T-helper 22 cell (primary cell): ENCODE measurements around the gene SEZ6L.

Source experiments
- DNase-seq: peaks from one replicate; pipeline ENCODE4 v3.0.0-alpha.2; 2020; ENCODE audit warnings: low read depth

SEZ6L gene

GRCh38 chr22:26336773-26337172, 167.5 kb downstream of the SEZ6L start:
- no peak for DNase-seq

- no peak for DNase-seq
Measured at GRCh38 chr22:26339755-26340154, 170.5 kb downstream of the SEZ6L start.

- no peak for DNase-seq
Measured at GRCh38 chr22:26342745-26343410, 173.6 kb downstream of the SEZ6L start.

- DNase-seq: no peak
Measured at GRCh38 chr22:26345496-26345895, 176.2 kb downstream of the SEZ6L start.

- no peak for DNase-seq
Measured at GRCh38 chr22:26348810-26349526, 179.7 kb downstream of the SEZ6L start.

GRCh38 chr22:26354707-26355106, 185.4 kb downstream of the SEZ6L start:
- DNase-seq: no peak

- DNase-seq: no peak
Measured at GRCh38 chr22:26357281-26357680, 188.0 kb downstream of the SEZ6L start.

- no peak for DNase-seq
Measured at GRCh38 chr22:26357813-26358212, 188.6 kb downstream of the SEZ6L start.

GRCh38 chr22:26359156-26359555, 189.9 kb downstream of the SEZ6L start:
- no peak for DNase-seq

- peak; percentile 23 for DNase-seq
Measured at GRCh38 chr22:26360169-26360885, 191.1 kb downstream of the SEZ6L start.

GRCh38 chr22:26362471-26362870, 193.2 kb downstream of the SEZ6L start:
- DNase-seq: no peak

GRCh38 chr22:26364066-26365015, 195.1 kb downstream of the SEZ6L start:
- peak; percentile 7 for DNase-seq

GRCh38 chr22:26367402-26368245, 198.4 kb downstream of the SEZ6L start:
- DNase-seq: no peak

- DNase-seq: no peak
Measured at GRCh38 chr22:26372890-26373289, 203.6 kb downstream of the SEZ6L start.

- no peak for DNase-seq
Measured at GRCh38 chr22:26374391-26375026, 205.2 kb downstream of the SEZ6L start.

GRCh38 chr22:26377170-26377830, 208.0 kb downstream of the SEZ6L start:
- DNase-seq: no peak

- DNase-seq: no peak
Measured at GRCh38 chr22:26380072-26380830, 211.0 kb downstream of the SEZ6L start.

GRCh38 chr22:26382782-26383181, 213.5 kb downstream of the SEZ6L start:
- DNase-seq: no peak

- no peak for DNase-seq
Measured at GRCh38 chr22:26383968-26384556, 214.8 kb downstream of the SEZ6L start.
